Measurements from ENCODE around the gene MUC5AC.

- TF ChIP-seq POLR2A (IDR thresholded peaks at IDR 0.05) = no peak
- TF ChIP-seq CTCF (IDR thresholded peaks at IDR 0.05) = no peak
These were observed 460 bp upstream of the MUC5AC start for GRCh38 chr11:1157341-1157644.
